ENCODE results near the gene PPEF1. TPM values are rescaled to one million over a fixed set of nuclear protein-coding genes. Genes with fewer than 3 reads are reported as not detected.

The PPEF1 gene
- total and polyA plus RNA-seq, 7 experiments from 2014 or later = 0.12 to 0.72 (median 0.59) TPM; not detected in 3

GRCh38 chrX:18674417-18674787 is 33.0 kb upstream of the PPEF1 start:
- ATAC-seq (peak; percentile 39), DNase-seq (peak in 3 of 9 donors; percentile 5 to 26 (median 20))
- Histone ChIP-seq H3K9me3 (ENCODE audit: control insufficient read depth in 2 of 3, low read length in 3 of 3) (no peaks in the 10 kb centered on the region), H3K4me1 (ENCODE audit: control insufficient read depth in 2 of 2, insufficient read depth in 2 of 2, low read length in 2 of 2) (no peaks in the 10 kb centered on the region), H3K36me3 (ENCODE audit: control insufficient read depth in 2 of 3, insufficient read depth in 3 of 3, low read length in 3 of 3) (peaks cover 0 to 3% (median 0%) of the 10 kb centered on the region in 3 experiments), H3K27ac (ENCODE audit: low read depth, low read length) (peak overlapping the region; percentile 63), H3K4me3 (ENCODE audit: low read length) (peak overlapping the region; percentile 63), H3K27me3 (ENCODE audit: control insufficient read depth in 2 of 2, insufficient read depth in 2 of 2, low read length in 2 of 2) (no peaks in the 10 kb centered on the region)
- peaks cover 0 to 15% (median 8%) of the 10 kb centered on the region in 7 donors for H3K4me1 Mint-ChIP-seq
- peak overlapping the region; percentile 71 to 95 (median 84) for H3K27ac Mint-ChIP-seq
- no peaks in the 10 kb centered on the region for H3K36me3 Mint-ChIP-seq
- CTCF ChIA-PET = no interaction called here
- H3K9me3 Mint-ChIP-seq = peaks cover 0 to 4% (median 0%) of the 10 kb centered on the region in 11 donors
- intact Hi-C loops (cut with micrococcal nuclease) = loop anchor here (1.0 to 10.0 kb wide), 11 partner anchors 212 to 1590 kb away; partner anchors contain the start of genes PDHA1 (in 2 of the 2), SCML1 (in 2 of the 2), CDKL5 (in 1 of the 2) and EIF1AX (in 1 of the 2)
- H3K27me3 Mint-ChIP-seq = no peaks in the 10 kb centered on the region
- peak overlapping the region; percentile 67 to 87 (median 80) for H3K4me3 Mint-ChIP-seq
- POLR2A ChIA-PET = no interaction called here

DNA sequence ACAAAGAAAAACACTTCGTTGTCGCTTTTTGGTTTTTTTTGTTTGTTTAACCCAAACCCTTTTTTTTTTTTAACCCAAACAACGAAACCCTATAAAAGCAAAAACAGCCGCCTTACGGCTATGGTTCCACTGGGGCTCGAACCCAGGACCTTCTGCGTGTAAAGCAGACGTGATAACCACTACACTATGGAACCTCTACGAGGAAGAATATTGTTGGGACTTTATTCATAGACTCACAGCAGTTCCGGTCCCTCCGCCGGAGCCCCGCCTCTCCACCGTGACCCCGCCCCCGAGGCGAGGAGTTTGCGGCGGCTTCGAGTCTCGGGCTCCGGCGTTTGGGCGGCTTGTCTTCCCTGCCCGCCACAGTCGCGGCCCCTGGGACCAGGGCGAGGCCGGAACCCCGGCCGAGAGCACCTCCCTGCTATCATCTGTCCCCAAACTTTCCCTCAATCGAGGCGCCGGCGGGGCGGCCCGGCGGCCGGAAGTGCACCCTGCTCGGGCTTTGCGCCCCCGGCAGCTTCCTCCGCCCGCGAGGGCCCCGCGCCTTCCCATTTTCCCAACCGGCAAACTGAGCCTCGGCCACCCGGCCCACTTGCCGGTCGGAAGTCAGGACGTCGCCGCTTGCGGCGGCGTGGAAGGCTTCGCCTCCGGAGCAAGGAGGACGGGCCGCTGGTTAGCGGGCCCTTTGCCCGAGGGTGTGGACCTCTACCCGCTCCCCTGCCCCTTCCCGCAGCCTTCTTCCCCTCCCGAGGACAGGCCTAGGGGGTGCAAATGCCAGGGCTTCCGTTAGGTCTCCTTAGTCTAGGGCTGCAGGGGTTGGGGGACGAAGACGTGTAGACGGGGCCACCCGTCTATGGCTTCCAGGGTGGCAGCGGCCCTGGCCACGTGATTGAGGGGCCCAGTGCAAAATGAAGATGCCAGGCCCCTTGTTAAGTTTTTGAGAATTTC is 32.4 kb upstream of the PPEF1 start:
- ATAC-seq = peak; percentile 96
- intact Hi-C loops (cut with micrococcal nuclease) = loop anchor here (1.0 to 10.0 kb wide), 12 partner anchors 211 to 1590 kb away; partner anchors contain the start of genes CDKL5 (in 2 of the 2), PDHA1 (in 2 of the 2), SCML1 (in 2 of the 2) and EIF1AX (in 1 of the 2)

DNA sequence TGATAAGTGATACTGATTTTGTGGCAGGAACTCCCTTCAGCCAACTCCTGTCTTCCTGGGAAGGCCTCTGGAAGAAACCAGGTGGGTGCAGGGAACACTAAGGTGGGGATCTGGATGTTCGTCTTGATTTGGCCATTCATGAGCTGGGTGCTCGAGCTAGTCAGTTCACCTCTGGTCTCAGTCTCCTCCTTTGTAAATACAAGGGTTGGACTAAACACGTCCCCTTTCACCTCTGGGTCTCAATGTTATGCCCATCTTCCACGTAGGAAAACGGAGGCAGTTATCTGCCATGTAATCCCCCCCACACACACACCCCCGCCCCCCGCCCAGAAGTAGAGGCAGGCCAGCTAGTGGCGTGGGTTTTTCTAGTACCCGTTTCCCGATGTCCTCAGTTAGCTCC is 31.4 kb upstream of the PPEF1 start:
- no peak for DNase-seq

More for the DNA sequence above, 32.4 kb upstream of the PPEF1 start:
- peaks cover 0 to 3% (median 0%) of the 10 kb centered on the region in 3 experiments for H3K36me3 ChIP-seq (ENCODE audit: control insufficient read depth in 2 of 3, insufficient read depth in 3 of 3, low read length in 3 of 3)
- Mint-ChIP-seq H3K27ac (peak overlapping the region; percentile 71 to 95 (median 85)), H3K9me3 (peaks cover 0 to 4% (median 0%) of the 10 kb centered on the region in 11 donors), H3K4me3 (peak overlapping the region; percentile 74 to 87 (median 80)), H3K4me1 (peaks cover 0 to 15% (median 8%) of the 10 kb centered on the region in 7 donors), H3K27me3 (no peaks in the 10 kb centered on the region), H3K36me3 (no peaks in the 10 kb centered on the region)
- ChIA-PET POLR2A (no interaction called here), CTCF (no interaction called here)
- no peaks in the 10 kb centered on the region for H3K9me3 ChIP-seq (ENCODE audit: control insufficient read depth in 2 of 3, low read length in 3 of 3)
- peak; percentile 76 to 89 (median 87) for DNase-seq
- peak overlapping the region; percentile 82 for H3K27ac ChIP-seq (ENCODE audit: low read depth, low read length)
- H3K4me3 ChIP-seq (ENCODE audit: low read length) = peak overlapping the region; percentile 63
- no peaks in the 10 kb centered on the region for H3K27me3 ChIP-seq (ENCODE audit: control insufficient read depth in 2 of 2, insufficient read depth in 2 of 2, low read length in 2 of 2)
- no peaks in the 10 kb centered on the region for H3K4me1 ChIP-seq (ENCODE audit: control insufficient read depth in 2 of 2, insufficient read depth in 2 of 2, low read length in 2 of 2)

DNA sequence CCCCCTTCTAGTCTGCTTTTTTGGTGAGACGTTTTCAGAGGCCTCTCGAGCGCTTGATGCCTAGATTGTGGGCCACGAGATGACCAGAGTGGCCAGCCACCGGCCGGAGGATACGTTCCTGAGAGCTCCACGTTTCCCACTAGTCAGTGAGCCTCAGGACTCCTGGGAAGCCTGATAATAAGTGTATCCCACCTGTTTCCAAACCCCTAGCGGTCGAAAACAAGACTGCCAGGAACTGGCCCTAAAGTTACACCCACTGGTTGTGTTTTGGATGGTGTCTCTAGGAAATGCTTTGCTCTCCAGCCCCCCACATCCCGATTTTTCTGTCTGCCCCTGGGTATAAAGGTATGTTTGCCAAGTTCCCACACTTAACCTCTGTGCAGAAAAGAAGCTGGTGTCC is 31.0 kb upstream of the PPEF1 start:
- Mint-ChIP-seq H3K27ac (peak overlapping the region in 3 of 9 donors; percentile 42 to 73 (median 65)), H3K4me3 (peak overlapping the region in 7 of 10 donors; percentile 21 to 87 (median 57)), H3K9me3 (peaks cover 0 to 4% (median 0%) of the 10 kb centered on the region in 11 donors), H3K36me3 (no peaks in the 10 kb centered on the region), H3K27me3 (no peaks in the 10 kb centered on the region), H3K4me1 (peaks cover 0 to 15% (median 8%) of the 10 kb centered on the region in 7 donors)
- H3K27ac ChIP-seq (ENCODE audit: low read depth, low read length) = no peak overlapping the region
- ATAC-seq = no peak
- CTCF ChIA-PET = no interaction called here
- no peak overlapping the region for H3K4me3 ChIP-seq (ENCODE audit: low read length)
- H3K36me3 ChIP-seq (ENCODE audit: control insufficient read depth in 2 of 3, insufficient read depth in 3 of 3, low read length in 3 of 3) = peaks cover 0 to 3% (median 0%) of the 10 kb centered on the region in 3 experiments
- POLR2A ChIA-PET = interaction anchor here (0.8 kb wide), 1 partner anchor 660 kb away, joined by 3 read pairs; no protein-coding TSS in a partner anchor
- no peaks in the 10 kb centered on the region for H3K4me1 ChIP-seq (ENCODE audit: control insufficient read depth in 2 of 2, insufficient read depth in 2 of 2, low read length in 2 of 2)
- DNase-seq = no peak
- H3K27me3 ChIP-seq (ENCODE audit: control insufficient read depth in 2 of 2, insufficient read depth in 2 of 2, low read length in 2 of 2) = no peaks in the 10 kb centered on the region
- intact Hi-C loops (cut with micrococcal nuclease) = loop anchor here (5.0 to 10.0 kb wide), 5 partner anchors 211 to 1588 kb away; partner anchors contain the start of genes MAP3K15 (in 1 of the 2), PDHA1 (in 1 of the 2), RPS6KA3 (in 1 of the 2) and SCML1 (in 1 of the 2)
- H3K9me3 ChIP-seq (ENCODE audit: control insufficient read depth in 2 of 3, low read length in 3 of 3) = no peaks in the 10 kb centered on the region

More for the DNA sequence above, 31.4 kb upstream of the PPEF1 start:
- Histone ChIP-seq H3K27ac (ENCODE audit: low read depth, low read length) (no peak overlapping the region), H3K27me3 (ENCODE audit: control insufficient read depth in 2 of 2, insufficient read depth in 2 of 2, low read length in 2 of 2) (no peaks in the 10 kb centered on the region), H3K36me3 (ENCODE audit: control insufficient read depth in 2 of 3, insufficient read depth in 3 of 3, low read length in 3 of 3) (peaks cover 0 to 3% (median 0%) of the 10 kb centered on the region in 3 experiments), H3K4me1 (ENCODE audit: control insufficient read depth in 2 of 2, insufficient read depth in 2 of 2, low read length in 2 of 2) (no peaks in the 10 kb centered on the region), H3K9me3 (ENCODE audit: control insufficient read depth in 2 of 3, low read length in 3 of 3) (no peaks in the 10 kb centered on the region), H3K4me3 (ENCODE audit: low read length) (no peak overlapping the region)
- intact Hi-C loops (cut with micrococcal nuclease) = loop anchor here (5.0 to 10.0 kb wide), 5 partner anchors 211 to 1589 kb away; partner anchors contain the start of genes MAP3K15 (in 1 of the 2), PDHA1 (in 1 of the 2), RPS6KA3 (in 1 of the 2) and SCML1 (in 1 of the 2)
- ChIA-PET CTCF (no interaction called here), POLR2A (interaction anchor here (0.8 kb wide), 1 partner anchor 660 kb away, joined by 3 read pairs; no protein-coding TSS in a partner anchor)
- ATAC-seq = no peak
- peak overlapping the region; percentile 35 to 87 (median 67) for H3K4me3 Mint-ChIP-seq
- H3K27me3 Mint-ChIP-seq = no peaks in the 10 kb centered on the region
- H3K4me1 Mint-ChIP-seq = peaks cover 0 to 15% (median 8%) of the 10 kb centered on the region in 7 donors
- peak overlapping the region in 8 of 9 donors; percentile 51 to 85 (median 72) for H3K27ac Mint-ChIP-seq
- peaks cover 0 to 4% (median 0%) of the 10 kb centered on the region in 11 donors for H3K9me3 Mint-ChIP-seq
- no peaks in the 10 kb centered on the region for H3K36me3 Mint-ChIP-seq

DNA sequence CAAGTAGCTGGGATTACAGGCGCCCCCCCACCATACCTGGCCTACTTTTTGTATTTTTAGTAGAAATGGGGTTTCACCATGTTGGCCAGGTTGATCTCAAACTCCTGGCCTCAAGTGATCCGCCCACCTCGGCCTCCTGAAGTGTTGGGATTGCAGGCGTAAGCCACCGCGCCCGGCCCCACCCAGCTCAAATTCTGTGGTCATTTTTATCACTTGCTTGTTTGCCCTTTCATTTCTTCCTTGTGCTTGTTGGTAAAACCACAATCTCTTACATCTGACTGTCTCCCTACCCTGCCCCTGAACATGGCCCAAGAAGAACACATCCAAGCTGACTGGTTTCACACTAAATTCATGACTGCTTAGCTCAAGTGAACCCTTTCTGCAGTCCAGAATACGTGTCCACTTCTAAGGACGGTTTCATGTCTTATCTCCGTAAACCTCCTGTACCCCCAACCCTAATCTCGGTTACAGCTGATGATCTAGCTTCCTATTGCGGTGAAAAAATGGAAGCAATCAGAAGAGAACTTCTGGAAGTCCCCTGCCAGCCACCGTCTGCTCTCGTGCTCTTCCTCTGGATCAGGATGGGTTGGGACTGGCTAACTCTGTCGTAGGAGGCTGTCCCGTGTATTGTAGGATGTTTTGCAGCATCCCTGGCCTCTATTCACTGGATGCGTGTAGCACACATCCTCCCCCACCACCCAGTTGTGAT is 30.1 kb upstream of the PPEF1 start:
- Mint-ChIP-seq H3K4me1 (peaks cover 0 to 15% (median 8%) of the 10 kb centered on the region in 7 donors), H3K36me3 (no peaks in the 10 kb centered on the region), H3K27ac (peak overlapping the region in 5 of 9 donors; percentile 1 to 86 (median 42)), H3K9me3 (peaks cover 0 to 4% (median 0%) of the 10 kb centered on the region in 11 donors), H3K27me3 (no peaks in the 10 kb centered on the region), H3K4me3 (peak overlapping the region in 4 of 10 donors; percentile 19 to 50 (median 36))
- intact Hi-C loops (cut with micrococcal nuclease) = loop anchor here (5.0 to 10.0 kb wide), 5 partner anchors 210 to 1587 kb away; partner anchors contain the start of genes MAP3K15 (in 1 of the 2), PDHA1 (in 1 of the 2), RPS6KA3 (in 1 of the 2) and SCML1 (in 1 of the 2)
- H3K4me1 ChIP-seq (ENCODE audit: control insufficient read depth in 2 of 2, insufficient read depth in 2 of 2, low read length in 2 of 2) = no peaks in the 10 kb centered on the region
- H3K27me3 ChIP-seq (ENCODE audit: control insufficient read depth in 2 of 2, insufficient read depth in 2 of 2, low read length in 2 of 2) = no peaks in the 10 kb centered on the region
- ATAC-seq (no peak), DNase-seq (no peak)
- H3K9me3 ChIP-seq (ENCODE audit: control insufficient read depth in 2 of 3, low read length in 3 of 3) = no peaks in the 10 kb centered on the region
- H3K36me3 ChIP-seq (ENCODE audit: control insufficient read depth in 2 of 3, insufficient read depth in 3 of 3, low read length in 3 of 3) = peaks cover 0 to 3% (median 0%) of the 10 kb centered on the region in 3 experiments
- no peak overlapping the region for H3K4me3 ChIP-seq (ENCODE audit: low read length)
- no peak overlapping the region for H3K27ac ChIP-seq (ENCODE audit: low read depth, low read length)
- CTCF ChIA-PET = no interaction called here
- POLR2A ChIA-PET = no interaction called here

GRCh38 chrX:18681996-18682395 is 25.4 kb upstream of the PPEF1 start:
- peaks cover 0 to 5% (median 0%) of the 10 kb centered on the region in 11 donors for H3K9me3 Mint-ChIP-seq
- intact Hi-C loops (cut with micrococcal nuclease) = no loop called here
- ATAC-seq (no peak), DNase-seq (no peak)
- peaks cover 0 to 10% (median 5%) of the 10 kb centered on the region in 7 donors for H3K4me1 Mint-ChIP-seq
- ChIA-PET CTCF (no interaction called here), POLR2A (no interaction called here)
- Histone ChIP-seq H3K4me1 (ENCODE audit: control insufficient read depth in 2 of 2, insufficient read depth in 2 of 2, low read length in 2 of 2) (no peaks in the 10 kb centered on the region), H3K9me3 (ENCODE audit: control insufficient read depth in 2 of 3, low read length in 3 of 3) (no peaks in the 10 kb centered on the region), H3K27me3 (ENCODE audit: control insufficient read depth in 2 of 2, insufficient read depth in 2 of 2, low read length in 2 of 2) (no peaks in the 10 kb centered on the region), H3K4me3 (ENCODE audit: low read length) (no peak overlapping the region), H3K27ac (ENCODE audit: low read depth, low read length) (no peak overlapping the region), H3K36me3 (ENCODE audit: control insufficient read depth in 2 of 3, insufficient read depth in 3 of 3, low read length in 3 of 3) (no peaks in the 10 kb centered on the region)
- H3K36me3 Mint-ChIP-seq = no peaks in the 10 kb centered on the region
- no peaks in the 10 kb centered on the region for H3K27me3 Mint-ChIP-seq
- H3K4me3 Mint-ChIP-seq = no peak overlapping the region
- H3K27ac Mint-ChIP-seq = no peak overlapping the region
